Left lobe of liver (tissue), 2 donors: ENCODE measurements around the gene PLEKHM2. TPM values are rescaled to one million over a fixed set of nuclear protein-coding genes. Genes with fewer than 3 reads are reported as not detected.
"Not testable (repeated sequence)": the region's sequence is repeated elsewhere in the genome, so short reads cannot be mapped to it uniquely, and the experiment has no call there.

Source experiments
- ATAC-seq: fragments of 200-7000 bp; cut with Tn5 transposase; one replicate; pipeline ENCODE4 v1.9.1; 2020; ENCODE audit warnings: mild to moderate bottlenecking, moderate library complexity
- DNase-seq: peaks from one replicate; pipeline ENCODE4 v3.0.0-alpha.2; 2020; ENCODE audit warnings: low spot score
- total RNA-seq: library from RNA; stranded (reverse); gene quantifications from one replicate; pipeline ENCODE4 v1.2.1, GENCODE V29; 2021
- donor health status: DM: no; HTN: no; CAD: no; lungs with moderate emphysema.
- donor health status: DM: no; HTN: yes; CAD: no.

Gene PLEKHM2
- total RNA-seq, 1 donor from 2014 or later: 22.0 TPM

GRCh38 chr1:15698201-15698600, 14.1 kb downstream of the PLEKHM2 start:
- no peak for ATAC-seq
- no peak for DNase-seq

DNA sequence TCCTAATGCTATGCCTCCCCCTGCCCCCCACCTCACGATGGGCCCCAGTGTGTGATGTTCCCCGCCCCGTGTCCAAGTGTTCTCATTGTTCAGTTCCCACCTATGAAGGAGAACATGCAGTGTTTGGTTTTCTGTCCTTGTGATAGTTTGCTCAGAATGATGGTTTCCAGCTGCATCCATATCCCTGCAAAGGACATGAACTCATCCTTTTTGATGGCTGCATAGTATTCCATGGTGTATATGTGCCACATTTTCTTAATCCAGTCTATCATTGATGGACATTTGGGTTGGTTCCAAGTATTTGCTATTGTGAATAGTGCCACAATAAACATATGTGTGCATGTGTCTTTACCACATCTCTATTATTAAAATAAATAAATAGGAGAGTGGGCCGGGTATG, 15.2 kb downstream of the PLEKHM2 start:
- not testable (repeated sequence) for ATAC-seq, DNase-seq

DNA sequence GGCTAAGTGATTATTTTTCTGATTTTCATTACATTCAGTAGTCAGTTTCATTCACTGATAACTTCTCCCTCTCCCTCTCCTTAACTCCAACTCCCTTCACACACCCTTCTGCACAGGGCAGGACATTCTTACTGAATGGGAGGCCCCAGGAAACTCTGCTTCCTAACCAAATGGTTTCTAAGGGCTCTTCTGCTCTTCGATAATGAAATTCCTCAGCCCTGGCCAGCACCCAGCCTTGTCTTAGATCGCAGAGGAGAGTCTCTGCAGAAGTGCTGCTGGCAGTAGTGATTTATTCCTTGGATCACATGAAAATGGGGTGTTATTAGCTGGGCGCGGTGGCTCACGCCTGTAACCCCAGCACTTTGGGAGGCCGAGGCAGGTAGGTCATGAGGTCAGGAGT, 16.4 kb downstream of the PLEKHM2 start:
- no peak for ATAC-seq
- DNase-seq: no peak

DNA sequence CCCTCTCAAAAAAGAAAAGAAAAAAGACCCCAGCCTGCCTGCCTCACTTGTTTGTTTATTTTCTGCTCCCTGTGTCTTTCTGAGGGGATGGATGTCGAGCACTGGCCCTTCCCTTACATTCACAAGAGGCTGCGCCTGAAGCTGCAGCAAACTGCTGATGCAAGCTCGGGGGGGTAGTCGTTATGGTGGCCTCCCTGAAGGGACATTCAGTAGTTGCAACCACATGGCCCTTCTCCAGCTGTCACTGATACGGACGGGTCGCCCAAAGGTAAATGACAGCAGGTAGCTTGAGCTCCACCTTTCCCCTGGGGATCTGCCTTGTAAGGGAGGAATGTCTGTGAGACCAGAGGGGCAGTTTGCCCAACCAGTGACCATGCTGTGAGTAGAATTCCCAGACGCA, 17.7 kb downstream of the PLEKHM2 start:
- DNase-seq: no peak
- no peak for ATAC-seq

- DNase-seq (no peak), ATAC-seq (peak; percentile 80)
Measured at GRCh38 chr1:15702722-15703550, 18.8 kb downstream of the PLEKHM2 start.

DNA sequence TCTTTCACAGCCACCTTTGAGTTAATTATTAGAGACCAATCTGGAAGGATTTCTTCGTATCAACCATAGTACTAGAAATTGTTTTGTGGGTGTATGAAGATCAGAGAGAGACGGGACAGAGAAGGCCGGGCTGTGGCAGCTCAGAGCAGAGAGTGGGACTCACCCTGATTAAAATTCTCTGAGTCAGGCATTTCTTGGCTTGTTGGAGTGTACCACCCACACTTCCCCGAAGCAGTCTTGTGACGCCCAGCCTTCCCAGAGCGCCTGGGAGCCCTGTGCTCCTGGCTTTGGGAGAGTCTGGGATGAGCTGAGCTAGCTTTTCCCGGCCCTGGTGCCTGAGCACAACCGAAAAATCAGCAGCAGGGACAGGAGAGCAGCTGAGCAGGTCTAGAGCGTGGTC, 19.4 kb downstream of the PLEKHM2 start:
- DNase-seq: no peak
- ATAC-seq: peak; percentile 80

DNA sequence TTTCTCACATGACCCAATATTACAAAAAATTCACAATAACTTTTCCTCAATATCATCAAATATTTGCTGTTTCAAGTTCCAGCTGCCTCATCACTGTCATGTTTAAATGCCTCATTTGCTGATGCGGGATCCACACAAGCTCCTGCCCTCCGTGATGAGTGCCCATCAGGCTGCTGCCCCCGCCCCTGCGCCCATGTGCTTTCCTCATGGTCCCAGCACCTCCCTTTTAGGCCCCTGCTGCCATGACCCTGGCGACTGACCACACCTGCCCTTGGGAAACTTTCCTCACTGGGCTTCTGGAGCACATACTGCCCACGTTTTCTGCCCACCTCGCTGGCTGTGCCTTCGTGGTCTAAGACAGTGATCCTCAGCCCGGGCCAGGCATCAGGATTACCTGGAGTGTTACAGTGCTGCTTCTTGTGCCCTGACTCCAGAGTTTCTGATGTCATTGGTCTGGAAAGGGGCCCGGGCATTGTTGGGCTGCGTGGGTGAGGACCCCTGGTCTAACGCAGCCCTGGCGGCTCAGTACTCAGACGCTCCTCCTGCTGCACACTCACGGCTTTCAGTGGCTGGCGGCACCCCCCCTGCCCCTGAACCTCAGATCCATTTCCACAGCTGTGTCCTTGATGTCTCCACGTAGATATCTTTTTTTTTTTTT, 20.5 kb downstream of the PLEKHM2 start:
- DNase-seq (no peak), ATAC-seq (no peak)

DNA sequence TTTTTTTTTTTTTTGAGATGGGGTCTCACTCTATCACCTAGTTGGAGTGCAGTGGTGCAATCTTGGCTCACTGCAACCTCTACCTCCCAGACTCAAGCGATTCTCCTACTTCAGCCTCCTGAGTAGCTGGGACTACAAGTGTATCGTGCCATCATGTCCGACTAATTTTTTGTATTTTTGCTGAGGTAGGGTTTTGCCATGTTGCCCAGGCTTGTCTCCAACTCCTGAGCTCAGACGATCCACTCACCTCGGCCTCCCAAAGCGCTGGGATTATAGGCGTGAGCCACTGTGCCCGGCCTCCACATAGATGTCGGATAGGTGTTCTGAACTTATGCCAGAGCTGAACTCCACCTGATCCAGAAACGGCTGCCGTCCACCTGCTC, 21.1 kb downstream of the PLEKHM2 start:
- ATAC-seq (no peak), DNase-seq (no peak)

DNA sequence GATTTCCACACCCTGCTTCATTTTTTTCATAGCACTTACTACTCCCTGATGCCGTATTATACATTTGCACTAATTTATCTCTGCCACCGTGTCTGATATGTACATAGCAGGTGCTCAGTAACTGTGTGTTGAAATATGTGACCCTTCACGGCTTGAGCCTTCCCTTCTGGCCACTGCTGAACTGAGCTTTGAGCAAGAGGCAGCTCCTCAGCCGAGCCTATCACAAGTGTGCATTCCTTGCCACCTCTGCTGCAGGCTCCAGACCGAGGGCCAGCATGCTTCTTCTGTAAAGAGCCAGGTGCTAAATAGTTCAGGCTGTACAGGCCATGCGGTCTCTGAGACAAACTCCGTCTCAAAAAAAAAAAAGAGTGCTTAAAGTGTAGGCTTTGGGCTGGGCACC, 22.6 kb downstream of the PLEKHM2 start:
- DNase-seq (no peak), ATAC-seq (no peak)

DNA sequence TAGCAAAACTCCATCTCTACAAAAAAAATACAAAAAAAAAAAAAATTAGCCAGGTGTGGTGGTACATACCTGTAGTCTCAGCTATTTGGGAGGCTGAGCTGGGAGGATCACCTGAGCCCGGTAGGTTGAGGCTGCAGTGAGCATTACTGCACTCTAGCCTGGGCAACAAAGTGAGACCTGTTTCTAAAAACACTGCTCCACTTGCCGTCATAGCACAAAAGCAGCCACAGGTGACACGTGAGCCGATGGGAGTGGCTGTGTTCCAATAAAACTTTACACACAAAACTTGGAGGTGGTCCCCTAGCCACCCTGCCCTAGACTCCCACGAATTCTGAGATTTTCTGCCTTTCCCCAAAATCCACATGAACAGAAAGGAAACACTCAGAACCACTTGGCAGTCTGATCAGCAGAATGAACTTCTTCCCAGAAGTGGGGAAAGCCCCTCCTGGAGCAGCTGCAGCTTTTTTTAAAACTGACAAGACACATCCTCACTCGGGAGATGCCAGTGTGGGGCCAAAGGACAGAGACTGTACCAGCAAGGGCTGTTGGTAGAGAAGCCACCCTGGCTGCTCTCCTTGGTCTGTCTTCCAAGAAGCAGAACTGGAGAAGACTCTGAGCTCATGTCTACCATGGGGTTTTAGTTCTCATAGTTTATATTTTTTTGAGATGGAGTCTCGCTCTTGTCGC, 23.3 kb downstream of the PLEKHM2 start:
- ATAC-seq (no peak), DNase-seq (no peak)

DNA sequence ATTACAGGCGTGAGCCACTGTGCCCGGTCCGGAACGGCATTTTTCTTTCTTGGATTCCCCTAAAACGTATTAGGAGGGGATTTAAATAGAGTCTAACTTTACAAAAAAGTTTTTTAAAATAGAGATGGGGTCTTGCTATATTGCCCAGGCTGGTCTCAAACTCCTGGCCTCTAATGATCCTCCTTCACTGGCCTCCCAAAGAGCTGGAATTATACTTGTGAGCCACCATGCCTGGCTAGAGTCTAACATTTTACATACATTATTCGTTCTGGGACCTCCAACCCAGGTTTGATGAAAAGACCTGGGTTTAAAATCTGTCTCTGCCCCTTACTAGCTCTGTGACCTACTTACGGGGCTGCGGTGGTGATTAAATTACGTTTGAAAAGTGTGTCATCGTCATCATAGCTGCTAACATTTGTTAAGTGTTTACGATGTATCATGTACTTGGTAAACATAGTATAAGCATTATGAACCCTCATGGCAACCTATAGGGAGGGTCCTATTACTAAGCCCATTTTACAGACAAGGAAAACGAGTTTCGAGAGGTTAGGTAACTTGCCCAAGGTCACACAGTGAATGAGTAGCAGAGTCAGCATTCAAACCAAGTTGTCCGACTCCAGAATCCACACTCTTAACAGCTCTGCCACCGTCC, 24.5 kb downstream of the PLEKHM2 start:
- DNase-seq: no peak
- ATAC-seq: no peak

DNA sequence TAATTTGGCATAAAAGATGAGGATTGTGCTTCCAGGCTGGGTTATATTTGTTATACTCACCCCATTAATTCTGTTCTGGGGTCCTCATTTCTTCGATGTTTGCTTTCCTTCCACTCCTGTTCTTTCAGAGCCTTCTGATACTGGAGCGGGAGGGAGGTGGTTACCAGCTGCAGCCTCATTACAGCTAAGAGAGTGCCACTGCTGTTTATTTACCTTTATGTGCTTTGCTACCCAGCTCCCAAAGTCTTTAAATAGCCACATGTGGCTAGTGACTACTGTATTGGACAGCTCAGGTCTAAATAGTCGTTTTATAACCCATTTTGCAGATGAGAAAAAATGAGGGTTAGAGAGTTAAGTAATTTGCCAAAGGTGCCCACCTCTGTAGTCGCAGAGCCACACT, 25.1 kb downstream of the PLEKHM2 start:
- ATAC-seq (no peak), DNase-seq (no peak)

DNA sequence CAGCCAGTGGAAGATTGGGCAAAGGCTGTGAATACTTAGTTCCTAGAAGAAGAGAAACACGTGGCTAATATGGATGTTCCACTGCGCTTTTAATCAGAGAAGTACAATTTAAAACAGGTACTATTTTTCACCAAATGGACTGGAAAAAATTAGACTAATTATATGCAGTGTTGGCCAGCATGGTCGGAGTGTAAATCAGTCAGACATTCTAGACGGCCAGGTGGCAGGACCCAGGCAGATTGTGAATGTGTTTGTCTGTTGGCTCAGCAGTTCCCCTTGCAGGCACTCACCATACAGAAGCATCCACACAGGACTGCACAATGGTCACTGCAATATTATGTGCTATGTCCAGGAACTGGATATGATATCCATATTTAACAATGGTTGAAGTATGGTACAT, 28.0 kb downstream of the PLEKHM2 start:
- no peak for DNase-seq
- ATAC-seq: no peak

DNA sequence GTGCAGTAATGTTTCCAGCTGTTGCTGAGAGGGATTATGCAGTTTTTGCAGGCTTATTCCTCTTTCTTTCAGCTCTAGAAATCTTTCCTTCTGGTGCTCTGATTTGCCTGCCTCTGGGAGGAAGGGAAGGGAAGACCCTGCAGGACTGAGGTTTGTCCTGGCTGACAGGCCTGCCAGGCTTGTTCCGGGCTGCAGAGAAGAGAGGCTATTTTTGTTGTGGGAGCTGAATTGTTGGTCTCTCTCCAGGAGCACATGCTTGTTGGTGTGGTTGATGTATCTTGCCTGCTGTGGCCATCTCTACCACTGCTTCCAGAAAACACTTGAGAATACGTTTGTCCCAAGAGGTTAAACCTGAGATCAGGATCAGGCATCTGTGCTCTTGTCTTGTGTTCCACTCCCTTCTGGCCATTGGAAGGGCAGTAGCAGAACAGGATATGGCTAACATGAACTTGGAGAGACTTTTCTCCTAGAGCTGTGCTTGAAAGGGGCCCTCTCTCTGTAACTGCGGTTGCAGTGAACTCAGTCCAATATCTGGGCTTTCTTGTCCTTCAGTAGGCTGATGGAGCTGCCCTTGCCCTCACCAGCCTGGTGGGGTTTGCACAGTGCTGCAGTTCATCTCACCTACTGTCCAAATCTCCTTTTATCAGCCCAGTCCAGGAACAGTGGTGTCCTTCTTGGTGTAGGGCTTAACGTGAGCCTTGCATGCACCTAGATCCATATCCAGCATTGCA, 30.5 kb downstream of the PLEKHM2 start:
- DNase-seq: no peak

DNA sequence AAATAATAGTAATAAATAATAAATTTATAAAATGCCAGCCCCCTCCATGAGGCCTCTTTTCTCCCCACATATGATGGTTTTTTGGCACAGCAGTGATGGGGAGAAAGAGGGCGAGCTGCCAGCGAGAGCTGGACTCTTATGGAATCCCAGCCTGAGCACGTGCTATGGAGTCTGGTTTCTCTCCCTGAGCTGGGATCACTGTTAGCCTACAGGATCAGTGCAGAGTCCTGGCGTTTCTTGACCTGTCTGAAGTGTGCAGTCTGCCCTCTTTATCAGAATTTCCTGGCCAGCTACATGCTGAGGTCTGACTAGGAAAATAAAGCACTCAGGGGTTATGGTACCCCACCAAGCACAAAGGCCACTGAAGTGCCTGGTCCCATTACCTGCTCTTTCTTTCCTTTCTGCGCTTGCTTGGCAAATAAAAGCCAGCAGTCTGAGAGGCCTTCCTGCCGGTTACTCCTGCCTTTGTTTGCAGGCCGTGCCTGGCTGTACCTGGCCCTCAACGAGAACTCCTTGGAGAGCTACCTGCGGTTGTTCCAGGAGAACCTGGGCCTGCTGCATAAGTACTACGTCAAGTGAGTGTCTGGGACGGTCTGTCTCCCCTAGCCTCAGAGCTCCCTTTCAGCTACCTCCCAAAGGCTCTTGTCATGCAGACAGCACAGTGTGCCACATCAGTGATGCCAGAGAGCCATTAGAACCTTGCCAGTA, 33.5 kb downstream of the PLEKHM2 start:
- ATAC-seq: peak; percentile 27

More for the DNA sequence above, 30.5 kb downstream of the PLEKHM2 start:
- ATAC-seq: no peak

GRCh38 chr1:15718199-15718601, 34.1 kb downstream of the PLEKHM2 start:
- ATAC-seq (peak; percentile 74), DNase-seq (peak; percentile 76)

More for the DNA sequence above, 33.5 kb downstream of the PLEKHM2 start:
- DNase-seq: no peak

DNA sequence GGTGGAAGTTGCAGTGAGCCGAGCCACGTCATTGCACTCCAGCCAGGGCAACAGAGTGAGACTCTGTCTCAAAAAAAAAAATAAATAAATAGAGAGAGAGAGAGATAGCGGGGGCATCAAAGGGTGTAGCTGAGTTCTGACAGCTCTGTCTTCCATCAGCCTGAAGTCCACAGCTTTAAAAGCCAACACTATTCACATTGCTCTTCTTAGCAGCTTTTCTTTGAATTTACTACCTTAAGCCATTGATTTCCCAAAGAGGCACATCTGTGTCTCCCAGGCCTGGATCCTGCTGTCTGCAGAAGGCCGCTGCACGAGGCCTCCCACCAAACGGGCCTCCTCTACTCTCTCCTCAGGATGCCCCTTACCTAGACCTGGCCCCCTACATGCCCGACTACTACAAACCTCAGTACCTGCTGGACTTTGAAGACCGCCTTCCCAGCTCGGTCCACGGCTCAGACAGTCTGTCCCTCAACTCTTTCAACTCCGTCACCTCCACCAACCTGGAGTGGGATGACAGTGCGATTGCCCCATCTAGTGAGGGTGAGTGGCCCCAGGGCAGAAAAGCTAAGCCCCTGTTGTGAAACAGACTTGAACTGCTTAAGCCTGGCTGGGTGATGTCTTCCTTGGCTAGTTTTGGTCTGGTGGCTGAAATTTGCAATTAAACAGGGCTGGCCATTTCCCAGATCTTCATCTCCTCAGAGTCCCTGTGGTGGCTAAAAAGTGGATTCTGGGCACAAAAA, 35.4 kb downstream of the PLEKHM2 start:
- DNase-seq (no peak), ATAC-seq (no peak)

DNA sequence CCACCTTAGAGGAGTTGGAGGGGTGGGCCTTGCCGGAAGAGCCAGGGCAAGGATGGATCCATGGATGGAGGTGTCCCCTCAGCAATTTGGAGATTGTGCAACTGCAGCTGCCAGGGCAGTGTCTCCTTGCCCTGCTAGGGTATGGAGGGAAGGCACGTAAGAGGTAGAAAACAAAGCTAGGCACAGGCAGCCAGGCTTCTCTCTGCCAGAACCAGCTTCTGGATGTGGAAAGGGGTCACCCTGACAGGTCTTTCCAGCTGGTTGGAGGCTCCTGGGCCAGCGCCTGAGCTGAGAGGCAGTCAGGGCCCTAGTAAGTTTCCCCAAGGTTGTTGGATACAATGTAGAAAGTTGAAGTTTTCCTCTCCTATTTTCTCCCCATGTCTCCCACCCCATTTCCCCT, 36.7 kb downstream of the PLEKHM2 start:
- DNase-seq (no peak), ATAC-seq (no peak)

GRCh38 chr1:15722411-15722810, 38.3 kb downstream of the PLEKHM2 start:
- DNase-seq: no peak
- no peak for ATAC-seq
